BLaER1 (cell line): Measurements from ENCODE around the gene SDS.

Experiments used
- H3K27ac ChIP-seq: shearing (Covaris generic); formaldehyde crosslinking; 2 replicates; pipeline ENCODE4 v1.8.1; 2022
- H3K27me3 ChIP-seq: shearing (Covaris generic); formaldehyde crosslinking; 2 replicates; pipeline ENCODE4 v1.8.1; 2022
- H3K36me3 ChIP-seq: shearing (Covaris generic); formaldehyde crosslinking; 2 replicates; pipeline ENCODE4 v1.8.1; 2022
- H3K4me1 ChIP-seq: shearing (Covaris generic); formaldehyde crosslinking; 2 replicates; pipeline ENCODE4 v1.8.1; 2022
- H3K4me2 ChIP-seq: shearing (Covaris generic); formaldehyde crosslinking; 2 replicates; pipeline ENCODE4 v1.8.1; 2022
- H3K4me3 ChIP-seq: shearing (Covaris generic); formaldehyde crosslinking; 2 replicates; pipeline ENCODE4 v1.8.1; 2022
- H3K9ac ChIP-seq: shearing (Covaris generic); formaldehyde crosslinking; 2 replicates; pipeline ENCODE4 v1.8.1; 2022
- H3K9me3 ChIP-seq: shearing (Covaris generic); formaldehyde crosslinking; 2 replicates; pipeline ENCODE4 v1.8.1; 2022
- H4K20me1 ChIP-seq: shearing (Covaris generic); formaldehyde crosslinking; 2 replicates; pipeline ENCODE4 v1.8.1; 2022
- Cebpa-rat ChIP-seq: shearing (Covaris generic); IDR thresholded peaks from 2 replicates; pipeline ENCODE4 v1.8.1; 2022

Gene SDS

DNA sequence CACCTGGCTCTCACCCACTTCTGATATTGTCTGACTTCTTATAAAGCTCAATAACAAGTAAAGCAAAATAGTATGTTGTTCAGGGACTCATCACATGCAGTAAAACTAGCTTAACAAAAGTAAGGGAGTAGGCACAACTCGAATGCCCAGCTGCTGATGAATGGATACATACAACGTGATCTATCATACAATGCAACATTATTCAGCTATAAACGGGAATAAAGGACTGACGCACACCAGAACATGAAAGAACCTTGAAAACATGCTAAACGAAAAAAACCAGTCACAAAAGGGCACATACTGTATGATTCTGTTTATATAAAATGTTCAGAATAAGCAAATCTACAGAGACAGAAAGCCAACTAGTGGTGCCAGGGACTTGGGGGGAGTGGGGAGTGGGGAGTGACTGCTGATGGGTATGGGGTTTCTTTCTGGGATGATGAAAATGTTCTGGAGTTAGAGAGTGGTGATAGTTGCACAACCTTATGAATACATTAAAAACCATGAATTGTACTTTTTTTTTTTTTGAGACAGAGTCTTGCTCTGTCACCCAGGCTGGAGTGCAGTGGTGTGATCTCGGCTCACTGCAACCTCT lies 34.2 kb downstream of the SDS start:
- no peaks in the 10 kb centered on the region for H4K20me1 ChIP-seq
- no peak overlapping the region for H3K4me3 ChIP-seq
- no peaks in the 10 kb centered on the region for H3K9me3 ChIP-seq
- no peak overlapping the region for H3K27ac ChIP-seq
- peaks cover 14% of the 10 kb centered on the region for H3K4me1 ChIP-seq
- TF ChIP-seq Cebpa-rat = no peak
- no peak overlapping the region for H3K9ac ChIP-seq
- peaks cover 10% of the 10 kb centered on the region; the same call in 1 of the 2 replicates for H3K36me3 ChIP-seq
- no peak overlapping the region for H3K4me2 ChIP-seq
- H3K27me3 ChIP-seq = no peaks in the 10 kb centered on the region

DNA sequence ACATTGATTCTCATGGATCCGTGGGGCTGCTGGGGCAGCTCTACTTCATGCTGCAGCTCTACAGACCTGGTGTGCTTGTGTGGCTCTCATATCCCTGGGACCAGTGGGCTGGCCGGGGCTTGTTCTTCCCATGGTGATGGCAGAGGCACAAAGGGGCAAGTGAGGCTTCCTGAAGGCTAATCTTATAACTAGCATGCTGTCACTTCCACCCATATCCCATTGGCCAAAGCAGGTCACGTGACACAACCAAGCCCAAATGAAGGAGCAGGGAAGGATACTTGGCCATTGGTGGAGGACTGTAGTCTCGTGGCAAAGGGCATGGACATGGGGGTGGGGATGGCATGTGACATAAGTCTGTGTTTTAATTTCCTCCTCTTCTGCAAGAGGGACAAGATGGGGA lies 35.4 kb downstream of the SDS start:
- Histone ChIP-seq H3K9ac (no peak overlapping the region), H3K27me3 (no peaks in the 10 kb centered on the region), H3K27ac (no peak overlapping the region), H3K4me1 (peaks cover 14% of the 10 kb centered on the region), H3K4me2 (no peak overlapping the region), H3K36me3 (0 out of 2 replicates have a peak, but pooled peaks cover 9% of the 10 kb centered on the region), H4K20me1 (no peaks in the 10 kb centered on the region), H3K9me3 (no peaks in the 10 kb centered on the region), H3K4me3 (no peak overlapping the region)
- TF ChIP-seq Cebpa-rat = no peak

DNA sequence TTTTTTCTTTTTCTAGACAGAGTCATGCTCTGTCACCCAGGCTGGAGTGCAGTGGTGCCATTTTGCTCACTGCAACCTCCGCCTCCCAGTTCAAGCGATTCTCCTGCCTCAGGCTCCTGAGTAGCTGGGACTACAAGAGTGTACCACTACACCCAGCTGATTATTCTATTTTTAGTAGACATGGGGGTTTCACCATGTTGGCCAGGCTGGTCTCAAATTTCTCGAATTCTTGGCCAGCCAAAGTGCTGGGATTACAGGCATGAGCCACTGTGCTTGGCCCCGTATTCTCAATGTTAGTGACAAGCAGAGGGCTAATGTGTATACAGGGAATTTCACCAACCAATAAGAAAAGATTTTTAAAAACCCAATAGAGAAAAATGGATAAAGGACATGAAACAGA lies 36.9 kb downstream of the SDS start:
- Histone ChIP-seq H3K9ac (no peak overlapping the region), H3K27ac (no peak overlapping the region), H3K4me3 (no peak overlapping the region), H3K4me1 (peaks cover 14% of the 10 kb centered on the region), H4K20me1 (no peaks in the 10 kb centered on the region), H3K4me2 (no peak overlapping the region), H3K27me3 (no peaks in the 10 kb centered on the region), H3K36me3 (no peaks in the 10 kb centered on the region), H3K9me3 (no peaks in the 10 kb centered on the region)
- no peak for TF ChIP-seq Cebpa-rat

DNA sequence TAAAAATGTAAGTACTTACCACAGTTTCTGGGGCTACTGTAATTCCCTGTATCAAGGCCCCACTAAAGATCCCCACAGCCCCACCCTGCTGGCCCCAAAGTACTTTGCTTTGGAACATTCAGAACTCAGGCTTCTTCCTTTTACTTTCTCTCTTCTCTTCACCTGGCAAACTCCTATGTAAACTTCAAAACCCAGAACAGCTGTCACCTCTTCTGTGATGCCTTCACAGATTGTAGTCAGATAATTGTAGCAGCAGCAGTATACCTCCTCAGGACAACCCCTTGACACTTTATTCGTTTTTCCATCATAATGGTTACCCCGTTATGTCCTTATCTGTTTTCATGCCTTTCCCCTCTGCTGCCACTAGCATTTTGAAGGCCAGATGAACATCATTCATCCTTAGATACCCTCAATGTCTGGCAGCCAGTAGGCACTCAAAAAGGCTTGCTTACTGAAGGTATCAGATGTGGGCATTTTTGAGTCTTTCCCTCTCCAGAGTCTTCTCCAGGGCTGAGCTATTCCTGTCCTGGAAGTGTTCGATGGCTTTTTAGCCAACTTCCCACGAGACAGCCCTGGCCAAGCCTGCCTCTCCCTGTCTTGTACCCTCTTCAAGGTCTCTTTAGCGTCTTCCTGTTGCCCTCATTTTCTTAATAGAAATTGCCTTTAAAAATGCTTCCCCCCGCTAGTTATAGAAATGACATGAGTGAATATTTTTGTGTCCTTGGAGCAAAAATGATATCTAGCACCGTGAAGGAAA lies 37.9 kb downstream of the SDS start:
- H3K9me3 ChIP-seq = no peaks in the 10 kb centered on the region
- no peak overlapping the region for H3K4me3 ChIP-seq
- no peak for TF ChIP-seq Cebpa-rat
- H3K9ac ChIP-seq = no peak overlapping the region
- no peak overlapping the region for H3K4me2 ChIP-seq
- no peaks in the 10 kb centered on the region for H3K36me3 ChIP-seq
- peaks cover 4% of the 10 kb centered on the region for H3K4me1 ChIP-seq
- H4K20me1 ChIP-seq = no peaks in the 10 kb centered on the region
- no peaks in the 10 kb centered on the region for H3K27me3 ChIP-seq
- no peak overlapping the region for H3K27ac ChIP-seq

DNA sequence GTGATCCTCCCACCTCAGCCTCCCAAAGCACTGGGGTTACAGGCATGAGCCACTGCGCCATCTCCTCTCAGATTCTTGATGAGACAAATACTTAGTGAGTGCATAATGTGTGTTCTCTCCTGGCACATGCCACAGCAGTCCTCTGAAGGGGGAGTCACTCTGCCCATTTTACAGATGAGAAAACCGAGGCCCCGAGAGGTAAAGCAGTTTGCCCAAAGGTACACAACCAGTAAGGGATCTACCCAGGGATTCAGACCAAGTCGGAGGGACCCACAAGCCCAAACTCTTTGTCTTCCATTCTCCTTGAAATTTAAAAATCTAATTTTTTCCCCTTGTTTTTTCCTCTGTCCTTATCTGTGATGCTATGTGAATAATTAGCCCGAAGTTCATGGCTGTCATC lies 39.0 kb downstream of the SDS start:
- H3K9me3 ChIP-seq = no peaks in the 10 kb centered on the region
- H3K9ac ChIP-seq = no peak overlapping the region
- no peak overlapping the region for H3K4me3 ChIP-seq
- no peak for TF ChIP-seq Cebpa-rat
- no peak overlapping the region for H3K27ac ChIP-seq
- H4K20me1 ChIP-seq = peaks cover 7% of the 10 kb centered on the region
- peaks cover 5% of the 10 kb centered on the region; the same call in 1 of the 2 replicates for H3K4me1 ChIP-seq
- H3K36me3 ChIP-seq = no peaks in the 10 kb centered on the region
- no peak overlapping the region for H3K4me2 ChIP-seq
- no peaks in the 10 kb centered on the region for H3K27me3 ChIP-seq

DNA sequence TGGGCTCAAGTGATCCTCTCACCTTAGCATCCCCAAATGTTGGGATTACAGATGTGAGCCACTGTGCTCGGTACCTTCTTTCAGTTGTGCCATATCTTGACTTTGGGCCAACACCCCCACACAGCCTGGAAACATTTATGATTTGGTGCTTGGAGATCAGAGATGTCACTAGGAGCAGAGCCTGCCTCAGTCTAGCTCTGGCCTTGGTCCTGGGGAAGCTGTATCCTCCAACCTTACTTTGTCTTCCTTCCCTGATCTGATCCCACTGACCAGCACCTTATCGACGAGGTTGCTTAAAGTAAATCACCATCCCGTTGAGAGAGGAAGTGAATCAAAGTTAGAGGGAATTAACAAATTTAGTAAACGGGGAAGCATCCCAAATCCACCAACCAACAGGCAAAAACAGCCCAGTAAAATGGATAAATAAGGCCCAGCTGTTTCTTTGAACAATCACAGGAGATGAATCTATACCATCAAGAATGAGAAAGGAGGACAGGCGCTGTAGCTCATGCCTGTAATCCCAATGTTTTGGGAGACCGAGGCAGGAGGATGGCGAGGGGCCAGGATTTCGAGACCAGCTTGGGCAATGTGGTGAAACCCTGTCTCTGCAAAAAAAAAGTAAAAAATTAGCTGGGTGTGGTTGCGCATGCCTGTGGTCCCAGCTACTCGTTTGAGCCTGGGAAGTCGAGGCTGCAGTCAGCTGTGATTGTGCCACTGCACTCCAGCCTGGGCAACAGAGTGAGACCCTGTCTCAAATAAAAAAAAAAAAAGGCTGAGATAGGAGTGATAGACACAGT lies 41.9 kb downstream of the SDS start:
- H3K27ac ChIP-seq = no peak overlapping the region
- peaks cover 24% of the 10 kb centered on the region for H3K4me1 ChIP-seq
- H3K9me3 ChIP-seq = no peaks in the 10 kb centered on the region
- H3K4me2 ChIP-seq = no peak overlapping the region
- H3K36me3 ChIP-seq = no peaks in the 10 kb centered on the region
- TF ChIP-seq Cebpa-rat = no peak
- H3K9ac ChIP-seq = no peak overlapping the region
- H3K27me3 ChIP-seq = no peaks in the 10 kb centered on the region
- H4K20me1 ChIP-seq = peaks cover 16% of the 10 kb centered on the region
- no peak overlapping the region for H3K4me3 ChIP-seq

DNA sequence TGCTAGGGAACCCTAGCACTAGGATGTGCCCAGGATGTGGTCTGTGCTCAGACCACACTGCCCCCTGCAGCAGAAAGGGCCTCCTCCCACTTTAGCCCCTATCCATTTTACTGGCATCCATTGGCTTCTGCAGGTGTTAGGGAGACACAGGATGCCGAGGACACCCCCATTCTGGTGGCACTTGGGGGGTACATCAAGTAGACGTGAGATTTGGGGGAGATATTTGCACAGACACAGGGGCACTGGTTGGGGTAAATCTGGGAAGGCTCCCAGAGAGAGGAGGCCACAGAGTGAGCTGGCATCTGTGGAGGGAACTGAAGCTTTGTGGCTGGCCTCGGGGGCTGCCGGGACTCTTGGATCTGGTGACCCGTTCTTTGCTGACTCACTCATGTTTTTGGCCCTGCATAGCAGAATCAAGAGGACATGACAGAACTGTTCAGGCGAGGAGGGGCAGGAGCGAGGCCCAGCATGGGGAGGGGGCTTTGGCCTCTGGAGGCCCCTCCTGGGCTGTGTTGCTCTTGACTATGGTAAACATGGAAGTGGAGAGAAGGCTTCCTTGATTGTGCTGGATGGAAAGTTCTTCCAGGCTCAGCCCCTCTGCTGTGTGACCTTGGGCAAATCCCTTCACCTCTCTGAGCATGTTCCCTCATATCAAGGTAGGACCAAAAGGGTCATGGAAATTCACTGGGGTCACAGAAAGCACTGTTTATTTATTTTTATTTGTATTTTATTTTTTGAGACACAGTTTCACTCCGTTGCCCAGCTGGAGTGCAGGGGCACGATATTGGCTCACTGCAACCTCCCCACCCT lies 43.5 kb downstream of the SDS start:
- H3K4me3 ChIP-seq = no peak overlapping the region
- peaks cover 16% of the 10 kb centered on the region for H4K20me1 ChIP-seq
- no peak overlapping the region for H3K27ac ChIP-seq
- no peaks in the 10 kb centered on the region for H3K27me3 ChIP-seq
- no peaks in the 10 kb centered on the region for H3K9me3 ChIP-seq
- H3K36me3 ChIP-seq = no peaks in the 10 kb centered on the region
- peaks cover 24% of the 10 kb centered on the region for H3K4me1 ChIP-seq
- no peak for TF ChIP-seq Cebpa-rat
- H3K4me2 ChIP-seq = peak overlapping the region; percentile 96; the same call in 1 of the 2 replicates
- no peak overlapping the region for H3K9ac ChIP-seq

DNA sequence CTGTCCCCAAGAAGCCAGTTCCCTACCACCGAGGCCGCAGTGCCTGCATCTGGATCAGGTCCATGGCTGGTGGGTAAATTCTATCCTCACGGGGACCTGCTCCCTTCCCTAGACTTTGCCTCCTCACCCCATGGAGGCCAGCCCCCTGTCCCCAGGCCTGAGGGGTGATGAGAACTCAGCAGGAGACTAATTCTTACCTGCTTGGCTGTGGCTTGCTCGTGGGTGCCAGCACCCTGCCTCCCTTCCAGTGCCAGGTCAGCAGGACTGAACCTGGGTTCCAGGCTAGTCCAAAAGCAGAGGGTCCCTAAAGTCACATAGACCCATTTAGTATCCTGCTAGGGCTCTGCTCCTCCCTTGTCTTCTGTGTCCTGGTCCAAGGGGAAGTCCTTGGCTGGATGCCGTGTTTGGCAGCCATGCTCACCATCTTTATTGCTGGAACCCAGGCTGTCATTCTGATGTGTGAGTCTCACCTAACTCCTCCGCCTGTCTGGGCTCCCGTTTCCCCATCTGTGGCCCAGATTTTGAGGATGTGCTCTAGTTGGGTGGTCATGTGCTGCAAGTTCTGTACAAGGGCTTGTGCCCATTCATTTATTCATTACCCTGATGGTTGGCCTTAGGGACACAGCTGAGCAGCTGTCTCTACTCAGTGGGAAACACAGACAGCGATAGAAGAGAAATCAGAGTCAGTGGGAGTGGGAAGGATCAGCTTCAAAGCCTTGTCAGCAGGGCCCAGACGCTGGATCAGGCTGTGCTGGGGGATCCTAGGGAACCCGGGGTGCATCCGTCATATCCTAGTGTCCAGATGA lies 44.4 kb downstream of the SDS start:
- peak overlapping the region; percentile 75 for H3K9ac ChIP-seq
- no peak for TF ChIP-seq Cebpa-rat
- H3K27ac ChIP-seq = peak overlapping the region; percentile 77
- peaks cover 16% of the 10 kb centered on the region for H4K20me1 ChIP-seq
- no peaks in the 10 kb centered on the region for H3K9me3 ChIP-seq
- no peaks in the 10 kb centered on the region for H3K36me3 ChIP-seq
- H3K4me3 ChIP-seq = peak overlapping the region; percentile 81
- peaks cover 24% of the 10 kb centered on the region for H3K4me1 ChIP-seq
- H3K27me3 ChIP-seq = no peaks in the 10 kb centered on the region
- peak overlapping the region; percentile 96 for H3K4me2 ChIP-seq
